PC-9 (cell line): ENCODE measurements around the gene RPS21. TPM values are rescaled to one million over a fixed set of nuclear protein-coding genes. Genes with fewer than 3 reads are reported as not detected.

Experiments used
- BruUV-seq: library from RNA; stranded (reverse); fragments of 400-500 nt; replicated peaks from 2 replicates; lab custom pipeline; 2021; lab: Mats Ljungman, UMichigan
- CTCF ChIA-PET: fragments of 300-600 bp; sonication (Branson Sonifier 250); formaldehyde crosslinking; loops from one replicate; lab custom pipeline; 2022; ENCODE audit warnings: antibody characterized with exemption; lab: Charles Lee
- POLR2A ChIA-PET: fragments of 300-600 bp; sonication (Branson Sonifier 250); formaldehyde crosslinking; loops from one replicate; lab custom pipeline; 2022; ENCODE audit warnings: antibody characterized with exemption; ENCODE audit not compliant: unreplicated experiment; lab: Charles Lee
- DNase-seq, 2 experiments: peaks; one replicate each; pipeline versions ENCODE4 v3.0.0 to v3.0.0-alpha.2; 2015 to 2022; ENCODE audit warnings: mixed read lengths in 1 of 2
- H2AFZ ChIP-seq: fragments of 200-600 bp; sonication (generic); 2 replicates; pipeline ENCODE4 v1.8.1; 2017; ENCODE audit warnings: antibody characterized with exemption
- H3F3A ChIP-seq: fragments of 200-600 bp; sonication (generic); 2 replicates; pipeline ENCODE4 v1.8.1; 2017; ENCODE audit warnings: antibody characterized with exemption, mild to moderate bottlenecking, low read depth; ENCODE audit not compliant: insufficient read depth
- H3K27ac ChIP-seq: fragments of 200-600 bp; sonication (generic); 2 replicates; pipeline ENCODE4 v1.6.1; 2016; ENCODE audit warnings: mixed run types
- H3K27me3 ChIP-seq: fragments of 200-600 bp; sonication (generic); 2 replicates; pipeline ENCODE4 v1.6.1; 2016; ENCODE audit warnings: low read depth, mixed run types; ENCODE audit not compliant: insufficient read depth
- H3K36me3 ChIP-seq: fragments of 200-600 bp; sonication (generic); 2 replicates; pipeline ENCODE4 v1.6.1; 2016; ENCODE audit warnings: low read depth, mixed run types
- H3K4me1 ChIP-seq: fragments of 200-600 bp; sonication (generic); replicated peaks from 2 replicates; pipeline ENCODE4 v1.6.1; 2016; ENCODE audit warnings: mixed run types; ENCODE audit not compliant: insufficient read depth
- H3K4me2 ChIP-seq: fragments of 200-600 bp; sonication (generic); 2 replicates; pipeline ENCODE4 v1.6.1; 2017; ENCODE audit warnings: mixed run types
- H3K4me3 ChIP-seq: fragments of 200-600 bp; sonication (generic); 2 replicates; pipeline ENCODE4 v1.6.1; 2016; ENCODE audit warnings: mixed run types
- H3K79me2 ChIP-seq: fragments of 200-600 bp; sonication (generic); 2 replicates; pipeline ENCODE4 v1.6.1; 2017; ENCODE audit warnings: low read depth, mixed run types
- H3K9me2 ChIP-seq: fragments of 200-600 bp; sonication (generic); 2 replicates; pipeline ENCODE4 v1.8.1; 2017; ENCODE audit warnings: mild to moderate bottlenecking; ENCODE audit not compliant: insufficient read depth
- H3K9me3 ChIP-seq: fragments of 200-600 bp; sonication (generic); 2 replicates; pipeline ENCODE4 v1.8.1; 2016; ENCODE audit warnings: low read depth; ENCODE audit not compliant: insufficient read depth
- H4K20me1 ChIP-seq: fragments of 200-600 bp; sonication (generic); 2 replicates; pipeline ENCODE4 v1.8.1; 2017; ENCODE audit not compliant: insufficient read depth
- CTCF ChIP-seq: fragments of 200-600 bp; sonication (generic); conservative IDR thresholded peaks from 2 replicates; pipeline ENCODE4 v1.6.1; 2017; ENCODE audit warnings: mixed run types, antibody characterized with exemption, mild to moderate bottlenecking, moderate library complexity
- EZH2 ChIP-seq: fragments of 200-600 bp; sonication (generic); IDR thresholded peaks from 2 replicates; pipeline ENCODE4 v1.8.0; 2017; ENCODE audit warnings: antibody characterized with exemption, low read depth
- intact Hi-C: fragments of 100-400 bp; cut with micrococcal nuclease; formaldehyde crosslinking; loops from one replicate; pipeline ENCODE4 v1.10.0; 2022; ENCODE audit not compliant: unreplicated experiment
- total RNA-seq: library from RNA; stranded (reverse); gene quantifications from 2 replicates; pipeline ENCODE4 v1.2.3, GENCODE V29; 2021

Gene RPS21
- total RNA-seq, 1 experiment from 2014 or later, result 2,275 TPM

GRCh38 chr20:62361799-62362589 lies 24.9 kb upstream of the RPS21 start:
- ChIA-PET POLR2A (interaction anchor here (0.6 to 2.3 kb wide), 2 partner anchors 12 to 24 kb away, joined by 5 to 21 read pairs; no protein-coding TSS in a partner anchor), CTCF (interaction anchor here (0.9 kb wide), 1 partner anchor 12 kb away, joined by 18 read pairs; no protein-coding TSS in a partner anchor)
- peaks cover 84% of the 10 kb centered on the region for H3K79me2 ChIP-seq

DNA sequence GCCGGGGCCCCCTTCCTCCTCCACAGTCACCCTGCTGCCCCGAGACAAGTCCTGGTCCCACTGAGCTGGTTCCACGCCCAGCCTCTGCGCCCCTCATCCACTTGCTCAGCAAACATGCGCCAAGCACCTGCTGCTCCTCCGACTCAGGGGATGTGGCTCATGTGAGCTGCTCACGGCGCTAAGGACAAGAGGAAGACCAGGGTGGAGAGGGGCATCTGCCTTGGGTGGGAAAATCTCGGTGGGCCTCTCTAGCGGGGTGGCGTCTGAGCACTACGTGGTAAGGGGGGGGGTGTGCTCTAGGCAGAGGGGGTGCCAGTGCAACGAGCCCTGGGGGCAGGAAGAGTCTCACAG lies 24.3 kb upstream of the RPS21 start:
- peak overlapping the region; percentile 96 for H3K4me2 ChIP-seq
- H4K20me1 ChIP-seq, result peaks cover 22% of the 10 kb centered on the region
- DNase-seq, result no peak
- BruUV-seq, result no TSS peak
- CTCF ChIA-PET, result interaction anchor here (0.9 kb wide), 1 partner anchor 13 kb away, joined by 18 read pairs; no protein-coding TSS in a partner anchor
- intact Hi-C loops, result no loop called here
- peaks cover 62% of the 10 kb centered on the region for H3K4me1 ChIP-seq
- H3F3A ChIP-seq, result peaks cover 57% of the 10 kb centered on the region
- H3K4me3 ChIP-seq, result peak overlapping the region; percentile 78
- H2AFZ ChIP-seq, result no peak overlapping the region
- H3K27ac ChIP-seq, result peak overlapping the region; percentile 92
- 0 out of 2 replicates have a peak, but pooled peaks cover 5% of the 10 kb centered on the region for H3K36me3 ChIP-seq
- TF ChIP-seq CTCF, result no peak
- TF ChIP-seq EZH2, result no peak
- H3K79me2 ChIP-seq, result peaks cover 78% of the 10 kb centered on the region
- no peaks in the 10 kb centered on the region for H3K27me3 ChIP-seq
- no peaks in the 10 kb centered on the region for H3K9me2 ChIP-seq
- POLR2A ChIA-PET, result interaction anchor here (2.3 kb wide), 1 partner anchor 12 kb away, joined by 21 read pairs; no protein-coding TSS in a partner anchor
- H3K9me3 ChIP-seq, result no peaks in the 10 kb centered on the region

More at GRCh38 chr20:62361799-62362589, 24.9 kb upstream of the RPS21 start:
- Histone ChIP-seq H3K9me2 (no peaks in the 10 kb centered on the region), H3F3A (peaks cover 59% of the 10 kb centered on the region), H3K4me3 (peak overlapping the region; percentile 78), H3K36me3 (0 out of 2 replicates have a peak, but pooled peaks cover 5% of the 10 kb centered on the region), H3K4me1 (peaks cover 66% of the 10 kb centered on the region), H4K20me1 (peaks cover 22% of the 10 kb centered on the region), H3K27ac (peak overlapping the region; percentile 92), H3K4me2 (peak overlapping the region; percentile 96), H2AFZ (no peak overlapping the region), H3K27me3 (no peaks in the 10 kb centered on the region), H3K9me3 (no peaks in the 10 kb centered on the region)
- peak; percentile 94 to 99 for DNase-seq
- intact Hi-C loops, result no loop called here
- no TSS peak for BruUV-seq
- TF ChIP-seq CTCF (no peak), EZH2 (no peak)

DNA sequence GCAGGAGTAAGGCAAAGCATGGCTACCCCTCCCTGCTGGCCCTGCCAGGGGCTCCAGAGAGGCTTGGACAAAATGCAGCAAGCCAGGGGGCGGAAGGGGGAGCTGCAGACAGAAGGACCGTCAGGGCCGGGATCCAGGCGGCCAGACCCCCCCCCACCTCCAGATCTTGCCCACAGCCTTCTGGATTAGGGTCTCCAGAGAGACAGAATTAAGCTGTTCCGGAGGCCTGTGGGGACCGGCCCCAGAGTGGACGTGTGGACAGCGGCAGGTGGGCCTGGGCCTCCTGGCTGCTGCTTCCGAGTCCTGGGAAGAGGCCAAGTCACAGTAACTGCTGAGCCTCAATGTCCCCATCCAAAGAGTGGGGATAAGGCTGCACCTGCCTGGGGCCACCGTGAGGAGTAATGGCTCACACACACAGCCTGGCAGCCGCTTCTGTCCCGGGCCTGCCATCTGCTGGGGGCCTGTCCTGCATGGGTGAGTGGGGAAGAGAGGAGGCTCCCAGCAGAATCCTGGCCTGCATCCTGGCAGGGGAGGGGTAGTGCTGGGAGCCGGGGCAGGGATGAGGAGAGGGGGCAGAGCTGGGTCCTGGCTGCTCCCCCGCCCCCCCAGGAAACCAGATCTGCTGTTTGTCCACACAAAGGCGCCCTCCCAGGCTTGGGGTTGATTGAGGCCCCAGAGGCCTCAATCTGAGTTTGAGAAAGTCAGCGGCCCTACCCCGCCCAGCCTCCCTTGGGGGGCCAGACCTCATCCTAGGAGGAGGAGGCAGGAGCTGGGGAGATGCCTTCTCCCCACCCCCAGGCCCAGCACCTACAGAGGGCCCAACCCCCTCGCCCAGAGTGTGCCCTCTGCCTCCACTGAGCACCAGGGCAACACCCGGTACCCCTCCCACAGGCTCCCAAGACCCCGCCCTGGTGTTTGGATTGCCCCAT lies 23.6 kb upstream of the RPS21 start:
- H3F3A ChIP-seq, result peaks cover 50% of the 10 kb centered on the region
- no peaks in the 10 kb centered on the region for H3K9me2 ChIP-seq
- peak overlapping the region; percentile 78 for H3K4me3 ChIP-seq
- peak in 1 of 2 experiments; percentile 62 for DNase-seq
- no peaks in the 10 kb centered on the region for H3K27me3 ChIP-seq
- peak overlapping the region; percentile 92 for H3K27ac ChIP-seq
- intact Hi-C loops, result no loop called here
- no peak overlapping the region for H2AFZ ChIP-seq
- H3K4me2 ChIP-seq, result peak overlapping the region; percentile 96
- H3K4me1 ChIP-seq, result peaks cover 62% of the 10 kb centered on the region
- peaks cover 22% of the 10 kb centered on the region for H4K20me1 ChIP-seq
- H3K36me3 ChIP-seq, result 0 out of 2 replicates have a peak, but pooled peaks cover 5% of the 10 kb centered on the region
- TF ChIP-seq EZH2, result no peak
- POLR2A ChIA-PET, result interaction anchor here (2.3 kb wide), 1 partner anchor 13 kb away, joined by 21 read pairs; no protein-coding TSS in a partner anchor
- H3K9me3 ChIP-seq, result no peaks in the 10 kb centered on the region
- BruUV-seq, result no TSS peak
- peaks cover 71% of the 10 kb centered on the region for H3K79me2 ChIP-seq
- CTCF ChIA-PET, result interaction anchor here (0.7 to 2.1 kb wide), 3 partner anchors 13 to 129 kb away, joined by 3 to 10 read pairs (median 5); no protein-coding TSS in a partner anchor
